CD4-positive, alpha-beta memory T cell (primary cell): ENCODE data around the gene ECSIT. TPM values are rescaled to one million over a fixed set of nuclear protein-coding genes. Genes with fewer than 3 reads are reported as not detected.

Experiments used
- CTCF ChIA-PET: fragments of 350-600 bp; sonication (Branson Sonifier 250); formaldehyde crosslinking; loops from one replicate; lab custom pipeline; 2021; ENCODE audit warnings: inconsistent platforms; ENCODE audit not compliant: partially characterized antibody; lab: Charles Lee
- POLR2A ChIA-PET: fragments of 350-600 bp; sonication (Branson Sonifier 250); formaldehyde crosslinking; loops from one replicate; lab custom pipeline; 2021; ENCODE audit not compliant: partially characterized antibody; lab: Charles Lee
- DNase-seq, 5 donors: peaks; one replicate each; pipeline versions ENCODE4 v3.0.0 to v3.0.0-alpha.2; 2020 to 2022; ENCODE audit warnings: mixed read lengths in 1 of 5
- H3K27ac ChIP-seq: one replicate; pipeline ENCODE4 v1.7.0; 2013; ENCODE audit warnings: low read depth, low read length
- H3K27me3 ChIP-seq: 2 replicates; pipeline ENCODE4 v1.7.0; 2013; ENCODE audit warnings: mild to moderate bottlenecking, low read length, moderate library complexity; ENCODE audit not compliant: insufficient read depth
- H3K36me3 ChIP-seq: 2 replicates; pipeline ENCODE4 v1.7.0; 2013; ENCODE audit warnings: mild to moderate bottlenecking, low read length, moderate library complexity; ENCODE audit not compliant: insufficient read depth
- H3K4me1 ChIP-seq: 2 replicates; pipeline ENCODE4 v1.7.0; 2013; ENCODE audit warnings: mild to moderate bottlenecking, low read length, moderate library complexity; ENCODE audit not compliant: insufficient read depth
- H3K4me3 ChIP-seq, 2 donors: one replicate each; pipeline ENCODE4 v1.7.0; 2013; ENCODE audit warnings: low read length in 2 of 2, mild to moderate bottlenecking in 1 of 2
- H3K9me3 ChIP-seq, 2 donors: one replicate each; pipeline ENCODE4 v1.7.0; 2013; ENCODE audit warnings: low read length in 2 of 2, control low read depth in 1 of 2; ENCODE audit not compliant: control insufficient read depth in 1 of 2
- H3K27ac Mint-ChIP-seq, 7 donors: one replicate each; pipeline ENCODE4 v1.8.0; 2020 to 2021; ENCODE audit warnings: mixed read lengths in 7 of 7, mild to moderate bottlenecking in 6 of 7, inconsistent platforms in 3 of 7, moderate library complexity in 3 of 7
- H3K27me3 Mint-ChIP-seq, 2 donors: one replicate each; pipeline ENCODE4 v1.8.0; 2020 to 2021; ENCODE audit warnings: mixed read lengths in 2 of 2
- H3K36me3 Mint-ChIP-seq, 2 donors: one replicate each; pipeline ENCODE4 v1.8.0; 2020 to 2021; ENCODE audit warnings: mixed read lengths in 2 of 2, inconsistent platforms in 1 of 2, mild to moderate bottlenecking in 1 of 2
- H3K4me1 Mint-ChIP-seq, 4 donors: one replicate each; pipeline ENCODE4 v1.8.0; 2020 to 2021; ENCODE audit warnings: mixed read lengths in 4 of 4, mild to moderate bottlenecking in 1 of 4
- H3K4me3 Mint-ChIP-seq, 8 donors: one replicate each; pipeline ENCODE4 v1.8.0; 2020 to 2021; ENCODE audit warnings: mixed read lengths in 8 of 8, mild to moderate bottlenecking in 7 of 8, moderate library complexity in 6 of 8, inconsistent platforms in 3 of 8
- H3K9me3 Mint-ChIP-seq, 8 donors: one replicate each; pipeline ENCODE4 v1.8.0; 2020 to 2021; ENCODE audit warnings: mixed read lengths in 8 of 8, mild to moderate bottlenecking in 5 of 8, inconsistent platforms in 3 of 8, moderate library complexity in 1 of 8
- intact Hi-C: fragments of 100-400 bp; cut with micrococcal nuclease; formaldehyde crosslinking; loops from one replicate; pipeline ENCODE4 v1.15.1; 2023
- polyA plus RNA-seq, 2 donors: library from polyadenylated mRNA; unstranded; fragments of 300-500 nt; fragmentation: Illumina TruSeq; gene quantifications; one replicate each; pipeline ENCODE4 v1.2.3, GENCODE V29; 2021
- total RNA-seq, 2 experiments: library from RNA; stranded (reverse); gene quantifications; one replicate each; pipeline ENCODE4 v1.2.3, GENCODE V29; 2021

The ECSIT gene
- total and polyA plus RNA-seq, 4 experiments from 2014 or later: 27.3 to 46.2 (median 37.3) TPM

DNA sequence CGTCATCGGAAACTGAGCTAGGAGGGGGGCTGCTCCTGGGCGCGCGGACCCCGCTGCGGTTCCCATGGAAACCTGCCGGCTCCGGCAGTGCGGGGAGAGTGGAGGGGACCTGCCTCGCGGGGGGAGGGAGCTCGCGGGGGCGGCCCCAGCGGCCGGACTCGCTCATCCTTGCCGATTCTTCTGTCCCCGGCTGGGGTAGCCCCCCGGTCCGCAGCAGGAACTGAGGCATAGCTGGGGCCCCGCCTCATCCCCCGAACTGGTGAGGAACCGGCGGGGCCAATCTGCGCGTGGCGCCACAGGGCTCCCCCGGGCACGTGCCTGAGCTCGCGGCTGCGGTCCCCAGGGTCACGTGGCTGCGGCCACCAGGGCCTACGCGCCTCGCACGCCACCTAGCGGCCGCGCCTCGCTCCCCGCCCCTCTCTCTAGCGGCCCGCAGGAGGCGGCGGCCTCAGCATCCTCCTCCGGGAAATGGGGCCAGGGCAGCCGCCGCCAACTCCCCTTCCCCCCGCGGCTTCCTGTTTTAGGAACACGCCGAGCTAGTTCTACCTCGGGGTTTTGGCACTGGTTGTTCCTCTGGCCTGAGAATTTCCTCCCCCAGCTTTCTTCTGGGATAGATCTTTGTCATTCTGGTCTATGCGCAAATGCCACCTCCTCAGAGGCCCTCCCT lies 46.4 kb downstream of the ECSIT start:
- Mint-ChIP-seq H3K4me1 (peaks cover 8 to 37% (median 20%) of the 10 kb centered on the region in 4 donors), H3K4me3 (peak overlapping the region; percentile 58 to 75 (median 70)), H3K27me3 (peaks cover 18 to 23% of the 10 kb centered on the region in 2 donors), H3K27ac (peak overlapping the region in 6 of 7 donors; percentile 8 to 89 (median 74)), H3K9me3 (peaks cover 0 to 3% (median 0%) of the 10 kb centered on the region in 8 donors), H3K36me3 (peaks cover 7 to 12% of the 10 kb centered on the region in 2 donors)
- H3K36me3 ChIP-seq: no peaks in the 10 kb centered on the region
- ChIA-PET CTCF (interaction anchor here (0.5 to 3.4 kb wide), 38 partner anchors 8 to 446 kb away, joined by 3 to 56 read pairs (median 4); partner anchors contain the start of genes EPOR, ODAD3, PRKCSH and RAB3D), POLR2A (interaction anchor here (1.0 to 2.0 kb wide), 11 partner anchors 10 to 189 kb away, joined by 3 to 22 read pairs (median 6); partner anchors contain the start of genes CCDC159, ECSIT, ODAD3 and PRKCSH)
- H3K4me3 ChIP-seq: peak overlapping the region in 1 of 2 donors; percentile 35
- intact Hi-C loops: loop anchor here (1.0 to 5.0 kb wide), 6 partner anchors 23 to 345 kb away; partner anchors contain the start of genes ODAD3, PRKCSH and ZNF653
- peaks cover 12% of the 10 kb centered on the region for H3K27me3 ChIP-seq
- no peaks in the 10 kb centered on the region for H3K9me3 ChIP-seq
- no peak overlapping the region for H3K27ac ChIP-seq
- peak; percentile 79 to 88 (median 85) for DNase-seq
- H3K4me1 ChIP-seq: peaks cover 24% of the 10 kb centered on the region

DNA sequence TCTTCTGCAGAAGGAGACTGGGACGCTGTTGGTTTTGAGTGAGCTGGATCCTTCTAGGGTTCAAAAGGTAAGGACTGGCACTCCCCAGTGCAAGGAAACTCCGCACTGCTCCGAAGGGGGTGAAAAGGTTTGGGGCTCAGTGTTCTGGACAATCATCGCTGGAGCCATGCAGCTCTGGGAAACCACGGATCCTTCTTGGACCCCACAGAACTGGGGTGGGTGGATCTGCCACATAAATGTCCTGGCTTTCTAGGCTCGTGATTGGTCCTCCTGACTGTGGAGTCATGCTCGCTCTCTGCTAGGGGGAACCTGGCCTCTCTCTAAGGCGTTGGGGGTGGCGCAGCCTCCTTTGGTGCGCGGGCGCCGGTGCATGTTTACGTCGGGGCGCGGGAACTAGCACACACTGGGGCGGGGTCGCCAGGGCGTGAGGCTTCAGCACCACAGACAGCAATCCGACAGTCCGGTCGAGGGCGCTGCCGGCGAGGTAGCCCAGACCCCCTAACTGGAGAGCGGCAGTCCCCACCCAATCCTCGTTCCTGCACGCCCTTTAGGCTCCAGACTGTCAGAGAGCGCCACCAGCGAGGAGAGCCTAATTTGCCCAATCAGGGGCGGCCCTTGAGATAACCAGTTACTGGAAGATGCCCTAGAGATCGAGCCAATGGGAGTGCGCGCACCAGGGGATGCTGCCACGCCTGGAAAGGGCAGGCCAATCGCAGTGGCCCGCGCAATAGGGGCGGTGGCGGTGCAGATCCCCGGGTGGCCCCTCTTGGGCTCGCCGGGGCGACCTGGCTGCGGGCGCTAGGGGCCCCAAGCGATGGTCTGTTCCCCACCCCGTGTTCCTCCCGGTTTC lies 47.2 kb downstream of the ECSIT start:
- H3K36me3 Mint-ChIP-seq: peaks cover 7 to 10% of the 10 kb centered on the region in 2 donors
- no peaks in the 10 kb centered on the region for H3K36me3 ChIP-seq
- H3K9me3 ChIP-seq: no peaks in the 10 kb centered on the region
- intact Hi-C loops: loop anchor here (1.0 to 5.0 kb wide), 6 partner anchors 24 to 344 kb away; partner anchors contain the start of genes ODAD3, PRKCSH and ZNF653
- peak overlapping the region in 4 of 7 donors; percentile 29 to 76 (median 66) for H3K27ac Mint-ChIP-seq
- peaks cover 20 to 23% of the 10 kb centered on the region in 2 donors for H3K27me3 Mint-ChIP-seq
- H3K27ac ChIP-seq: no peak overlapping the region
- peaks cover 12% of the 10 kb centered on the region for H3K27me3 ChIP-seq
- ChIA-PET POLR2A (interaction anchor here (0.7 to 2.0 kb wide), 12 partner anchors 9 to 188 kb away, joined by 3 to 22 read pairs (median 6); partner anchors contain the start of genes CCDC159, ECSIT, ODAD3 and PRKCSH), CTCF (interaction anchor here (0.5 to 3.4 kb wide), 38 partner anchors 7 to 446 kb away, joined by 3 to 56 read pairs (median 4); partner anchors contain the start of genes EPOR, ODAD3, PRKCSH and RAB3D)
- peak overlapping the region; percentile 4 to 68 (median 60) for H3K4me3 Mint-ChIP-seq
- peaks cover 24% of the 10 kb centered on the region for H3K4me1 ChIP-seq
- H3K9me3 Mint-ChIP-seq: peaks cover 0 to 3% (median 0%) of the 10 kb centered on the region in 8 donors
- peak; percentile 46 to 72 (median 53) for DNase-seq
- peaks cover 8 to 37% (median 20%) of the 10 kb centered on the region in 4 donors for H3K4me1 Mint-ChIP-seq
- H3K4me3 ChIP-seq: peak overlapping the region in 1 of 2 donors; percentile 35

DNA sequence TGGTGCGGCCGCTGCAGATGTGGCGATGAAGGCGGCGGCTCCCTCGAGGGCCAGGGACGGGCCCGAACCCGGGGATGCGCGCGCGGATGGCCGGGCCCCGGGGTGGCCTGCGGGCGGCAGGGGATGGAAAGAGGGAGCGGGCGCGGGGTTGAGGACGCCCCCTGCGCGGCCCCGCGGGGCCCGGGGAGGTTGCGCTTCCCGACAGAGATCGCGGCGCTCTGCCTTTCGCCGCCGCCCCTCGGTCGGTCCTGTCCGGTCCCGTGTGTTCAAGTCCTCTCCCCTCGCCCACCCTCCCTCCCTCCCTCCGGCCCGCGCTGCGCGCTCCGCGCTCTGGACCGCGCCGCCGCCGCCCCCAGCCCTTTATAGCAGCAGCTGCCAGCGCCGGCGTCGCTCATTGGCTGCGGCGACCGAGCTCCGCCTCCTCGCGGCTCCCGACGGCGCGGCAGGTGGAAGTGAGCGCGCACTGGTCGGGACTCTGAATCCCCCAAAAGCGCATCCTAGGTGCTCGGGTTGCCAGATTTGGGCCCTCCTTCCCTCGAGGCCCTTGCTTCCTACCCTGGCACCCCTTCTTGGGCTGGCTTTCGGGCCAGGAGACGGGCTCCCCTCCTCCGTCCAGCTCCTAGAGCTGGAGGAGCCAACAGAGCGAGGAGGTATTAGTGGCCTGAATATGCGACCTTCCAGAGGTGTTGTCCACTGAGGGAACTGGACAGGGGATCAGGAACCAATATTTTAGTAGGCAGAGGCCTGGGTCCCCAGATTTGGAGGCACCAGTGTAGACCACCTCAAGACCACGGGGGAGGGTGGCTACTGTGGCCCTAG lies 48.0 kb downstream of the ECSIT start, which contains the start of gene ELAVL3:
ELAVL3 (minus strand) TSS at position 332 of the 819 bp plus-strand sequence. CDS start 438 bp downstream, outside the sequence.
- peak within 1 kb of the TSS; percentile 4 to 68 (median 58) for H3K4me3 Mint-ChIP-seq
- H3K36me3 Mint-ChIP-seq: peaks cover 7 to 9% of the 10 kb centered on the region in 2 donors
- H3K4me1 ChIP-seq: peaks cover 24% of the 10 kb centered on the region
- H3K4me1 Mint-ChIP-seq: peaks cover 8 to 37% (median 20%) of the 10 kb centered on the region in 4 donors
- H3K4me3 ChIP-seq: no peak within 1 kb of the TSS
- peaks cover 0 to 3% (median 0%) of the 10 kb centered on the region in 8 donors for H3K9me3 Mint-ChIP-seq
- no peak within 1 kb of the TSS for H3K27ac ChIP-seq
- peaks cover 12% of the 10 kb centered on the region for H3K27me3 ChIP-seq
- no peaks in the 10 kb centered on the region for H3K36me3 ChIP-seq
- peak in 2 of 5 donors; percentile 12 to 22 for DNase-seq
- H3K27me3 Mint-ChIP-seq: peaks cover 20 to 23% of the 10 kb centered on the region in 2 donors
- intact Hi-C loops: loop anchor here (5.0 kb wide), 1 partner anchor 239 kb away; no protein-coding TSS in a partner anchor
- POLR2A ChIA-PET: interaction anchor here (0.6 to 2.0 kb wide), 3 partner anchors 26 to 106 kb away, joined by 3 to 22 read pairs (median 3); partner anchors contain the start of gene SWSAP1
- peak within 1 kb of the TSS in 4 of 7 donors; percentile 29 to 76 (median 48) for H3K27ac Mint-ChIP-seq
- CTCF ChIA-PET: interaction anchor here (2.5 to 3.4 kb wide), 2 partner anchors 99 to 188 kb away, joined by 49 to 56 read pairs; partner anchors contain the start of genes EPOR and TSPAN16
- no peaks in the 10 kb centered on the region for H3K9me3 ChIP-seq

DNA sequence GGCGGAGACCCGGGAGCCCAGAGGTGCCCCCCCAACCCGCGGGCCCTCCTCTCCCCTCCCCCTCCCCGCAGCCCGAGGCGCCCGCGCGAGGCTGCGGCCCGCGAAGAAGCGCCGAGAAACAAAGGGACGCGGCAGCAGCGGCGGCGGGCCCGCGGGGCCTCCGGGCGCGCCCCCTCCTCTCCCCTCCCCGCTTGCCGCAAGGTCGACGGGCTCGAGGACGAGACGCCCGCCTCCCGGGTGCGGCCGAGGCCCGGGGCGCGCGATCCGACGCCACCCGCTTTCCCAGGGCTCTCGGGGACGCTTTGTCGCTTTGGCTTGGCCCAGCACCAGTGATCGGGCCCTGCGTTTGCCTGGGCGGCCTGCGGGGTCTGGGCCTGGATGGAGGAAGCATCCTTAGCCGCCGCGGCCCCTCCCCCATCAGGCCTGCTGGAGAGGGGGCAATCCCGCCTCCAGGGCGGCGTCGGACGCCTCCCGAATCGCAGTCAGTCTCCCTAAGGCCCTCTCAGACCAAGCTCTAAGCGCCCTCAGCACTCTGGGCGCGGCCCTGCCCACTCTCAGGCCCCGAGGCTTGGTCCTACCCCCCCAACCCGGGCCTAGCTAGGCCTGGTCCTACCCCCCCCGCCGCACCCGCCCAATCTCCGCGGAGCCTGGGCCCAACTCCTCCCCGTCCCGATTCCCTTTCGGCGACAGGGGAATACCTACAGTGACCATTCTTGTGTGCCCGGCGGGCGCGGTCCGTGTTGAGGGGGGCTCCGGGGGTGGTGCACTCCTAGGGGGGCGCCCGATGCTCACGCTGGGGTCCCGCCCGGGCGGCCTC lies 48.8 kb downstream of the ECSIT start:
- no peaks in the 10 kb centered on the region for H3K36me3 ChIP-seq

DNA sequence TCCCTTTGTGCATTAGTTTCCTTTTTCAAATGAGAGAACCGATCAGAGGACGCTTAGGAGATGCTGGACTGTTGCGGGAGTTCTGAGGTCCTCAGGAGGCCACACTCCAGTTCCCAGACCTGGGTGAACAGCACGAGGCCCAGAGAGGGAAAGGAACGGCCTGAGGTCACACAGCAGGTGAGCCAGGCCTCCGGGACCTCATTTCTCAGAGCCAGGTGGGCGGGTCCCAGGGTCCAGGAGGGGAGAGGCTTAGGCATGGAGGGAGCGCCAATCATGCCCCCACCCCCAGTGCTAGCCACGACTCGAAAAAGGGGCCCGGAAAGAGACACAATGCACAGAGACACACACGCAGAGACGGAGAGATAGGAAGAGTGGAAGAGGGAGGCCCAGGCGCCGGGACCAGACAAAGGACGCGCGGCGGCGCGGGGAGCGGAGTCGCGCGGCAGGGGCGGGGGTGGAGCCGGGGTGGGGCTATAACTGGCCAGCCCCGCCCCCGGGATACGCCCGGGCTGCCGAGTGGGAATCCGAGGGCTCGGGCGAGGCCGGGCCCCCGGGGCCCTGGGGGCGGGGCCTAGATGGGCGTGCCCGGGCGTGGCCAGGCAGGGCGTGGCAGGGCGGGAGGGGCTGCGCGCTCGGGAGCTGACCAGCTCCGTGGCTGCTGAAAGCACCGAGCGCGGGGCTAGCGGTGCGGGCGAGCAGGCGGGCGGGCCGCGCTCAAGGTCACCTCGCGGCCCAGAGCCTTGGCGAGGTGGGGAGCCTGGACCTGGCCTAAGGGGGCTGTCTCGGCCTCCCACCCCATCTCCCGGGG lies 49.6 kb downstream of the ECSIT start:
- Mint-ChIP-seq H3K4me3 (peak overlapping the region in 5 of 8 donors; percentile 39 to 57 (median 46)), H3K27ac (peak overlapping the region in 1 of 7 donors; percentile 24), H3K4me1 (peaks cover 8 to 33% (median 20%) of the 10 kb centered on the region in 4 donors), H3K9me3 (peaks cover 0 to 3% (median 0%) of the 10 kb centered on the region in 8 donors), H3K27me3 (peaks cover 20 to 21% of the 10 kb centered on the region in 2 donors), H3K36me3 (peaks cover 0 to 4% of the 10 kb centered on the region in 2 donors)
- Histone ChIP-seq H3K27me3 (peaks cover 12% of the 10 kb centered on the region), H3K4me3 (no peak overlapping the region), H3K9me3 (no peaks in the 10 kb centered on the region), H3K4me1 (peaks cover 24% of the 10 kb centered on the region), H3K27ac (no peak overlapping the region), H3K36me3 (no peaks in the 10 kb centered on the region)
- POLR2A ChIA-PET: no interaction called here
- intact Hi-C loops: no loop called here
- CTCF ChIA-PET: no interaction called here
- DNase-seq: peak in 3 of 5 donors; percentile 16 to 27 (median 27)

More for the DNA sequence above, 48.8 kb downstream of the ECSIT start:
- no peak overlapping the region for H3K4me3 ChIP-seq
- ChIA-PET POLR2A (interaction anchor here (0.6 kb wide), 1 partner anchor 25 kb away, joined by 3 read pairs; no protein-coding TSS in a partner anchor), CTCF (interaction anchor here (3.4 kb wide), 1 partner anchor 98 kb away, joined by 49 read pairs; the partner anchor contains the start of gene EPOR)
- H3K27me3 Mint-ChIP-seq: peaks cover 20 to 21% of the 10 kb centered on the region in 2 donors
- DNase-seq: peak in 1 of 5 donors; percentile 18
- peak overlapping the region in 1 of 8 donors; percentile 20 for H3K4me3 Mint-ChIP-seq
- H3K9me3 Mint-ChIP-seq: peaks cover 0 to 3% (median 0%) of the 10 kb centered on the region in 8 donors
- intact Hi-C loops: loop anchor here (5.0 kb wide), 1 partner anchor 238 kb away; no protein-coding TSS in a partner anchor
- no peak overlapping the region for H3K27ac ChIP-seq
- H3K27me3 ChIP-seq: peaks cover 12% of the 10 kb centered on the region
- no peaks in the 10 kb centered on the region for H3K9me3 ChIP-seq
- peaks cover 2 to 6% of the 10 kb centered on the region in 2 donors for H3K36me3 Mint-ChIP-seq
- peaks cover 24% of the 10 kb centered on the region for H3K4me1 ChIP-seq
- H3K4me1 Mint-ChIP-seq: peaks cover 8 to 35% (median 20%) of the 10 kb centered on the region in 4 donors
- H3K27ac Mint-ChIP-seq: no peak overlapping the region
